GM11168 (cell line): ENCODE measurements around the gene TLR2.
"Not testable (repeated sequence)": the region's sequence is repeated elsewhere in the genome, so short reads cannot be mapped to it uniquely, and the experiment has no call there.

Source experiments
- in situ Hi-C: fragments of 300-500 bp; cut with MboI; formaldehyde crosslinking; loops from one replicate; pipeline ENCODE4 v1.12.0; 2022; ENCODE audit warnings: low sequenced_read_pairs; ENCODE audit not compliant: unreplicated experiment

TLR2 gene

DNA sequence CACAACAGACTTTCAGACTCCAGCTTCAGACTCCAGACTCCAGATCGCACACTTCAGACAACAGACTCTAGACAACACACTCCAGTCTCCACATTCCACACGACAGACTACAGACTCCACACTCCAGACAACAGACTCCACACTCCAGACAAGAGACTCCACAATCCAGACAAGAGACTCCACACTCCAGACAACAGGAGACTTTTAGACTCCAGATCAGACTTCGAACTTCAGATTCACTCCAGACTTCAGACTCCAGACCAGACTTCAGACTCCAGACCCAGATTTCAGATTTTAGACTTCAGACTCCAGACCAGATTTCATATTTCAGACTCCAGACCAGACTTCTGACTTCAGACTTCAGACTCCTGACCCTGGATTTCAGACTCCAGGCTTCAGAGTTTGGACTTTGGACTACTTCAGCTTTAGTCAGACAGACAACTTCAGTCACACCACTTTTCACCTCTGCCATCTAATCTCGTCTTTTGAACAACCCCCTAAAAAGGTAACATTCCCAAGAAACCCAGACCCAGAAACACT lies 29.0 kb upstream of the TLR2 start:
- in situ Hi-C loops, result no loop called here

DNA sequence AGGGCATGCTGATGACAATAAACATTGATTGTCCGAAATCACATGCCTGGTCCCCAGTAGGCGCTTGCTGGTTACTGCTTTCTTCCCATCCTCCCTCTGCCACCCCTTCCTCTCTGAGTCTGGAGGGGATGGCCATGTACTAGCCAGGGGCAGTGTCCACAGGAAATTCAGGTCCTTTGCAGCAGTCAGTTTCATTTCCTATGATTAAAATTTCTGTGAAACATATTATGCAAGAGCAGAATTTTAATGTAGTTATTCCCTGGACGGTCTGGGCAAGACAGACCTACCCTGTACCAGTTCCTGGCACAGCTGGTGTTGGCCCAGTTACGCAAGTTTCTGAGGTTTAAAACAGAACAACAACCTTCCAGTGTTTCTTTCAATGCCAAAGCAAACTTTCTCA lies 28.2 kb upstream of the TLR2 start:
- in situ Hi-C loops, result no loop called here

DNA sequence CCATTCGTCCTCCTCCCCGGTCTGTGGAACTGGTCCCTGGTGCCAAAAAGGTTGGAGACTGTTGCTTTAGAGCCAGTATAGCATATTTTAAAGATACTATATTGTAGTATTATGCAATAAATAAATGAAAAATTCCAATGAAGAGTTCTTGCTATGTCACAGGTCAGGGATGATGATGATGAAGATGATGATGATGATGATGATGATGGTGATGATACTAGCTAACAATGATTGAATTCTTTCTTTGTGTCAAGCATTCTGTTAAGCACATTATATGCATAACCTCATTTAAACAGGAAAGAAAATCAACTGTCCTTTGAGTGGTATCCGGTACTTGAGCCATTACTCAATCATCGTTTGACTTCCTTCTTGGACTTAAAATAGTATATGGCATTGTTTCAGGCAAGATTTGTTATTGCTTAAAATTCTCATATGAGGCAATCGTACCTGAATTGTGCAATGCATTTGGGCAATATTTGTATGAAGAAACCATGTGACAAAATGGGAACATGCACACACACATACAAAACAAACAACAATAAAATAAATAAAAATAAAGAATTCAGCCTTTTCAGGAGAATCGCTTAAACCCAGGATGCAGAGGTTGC lies 22.8 kb upstream of the TLR2 start:
- in situ Hi-C loops, result no loop called here

DNA sequence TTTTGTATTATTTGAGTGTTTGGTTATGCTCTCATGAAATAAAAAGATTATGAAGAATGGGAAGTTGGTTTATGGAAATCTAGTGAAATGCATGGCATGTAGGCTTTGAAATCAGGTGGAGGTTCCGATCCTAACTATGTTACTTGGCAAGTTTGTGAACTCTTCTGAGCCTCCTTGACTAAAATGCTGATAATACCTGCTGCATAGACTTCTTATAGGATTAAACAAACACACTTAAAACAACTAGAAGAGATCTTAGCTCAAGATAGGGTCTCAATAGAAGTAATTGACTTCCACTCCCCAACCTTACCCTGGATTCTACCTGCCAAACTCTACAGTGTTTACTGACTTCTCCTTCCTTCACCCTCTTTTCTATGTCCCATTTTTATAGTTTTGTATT lies 22.2 kb upstream of the TLR2 start:
- in situ Hi-C loops, result no loop called here

DNA sequence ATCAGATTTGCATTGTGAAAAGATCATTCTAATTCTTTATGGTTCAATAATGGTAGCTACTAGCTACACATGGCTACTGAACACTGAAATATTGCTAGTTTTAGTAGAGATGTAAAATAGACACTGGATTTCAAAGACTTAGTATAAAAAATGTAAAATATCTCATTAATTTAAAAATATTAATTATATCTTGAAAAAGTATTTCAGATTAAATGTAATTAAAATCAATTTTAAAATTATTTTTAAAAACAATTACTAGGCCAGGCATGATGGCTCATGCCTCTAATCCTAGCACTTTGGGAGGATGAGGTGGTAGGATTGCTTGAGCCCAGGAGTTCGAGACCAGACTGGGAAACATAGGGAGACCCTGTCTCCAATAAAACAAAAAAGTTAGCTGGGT lies 20.4 kb upstream of the TLR2 start:
- in situ Hi-C loops, result no loop called here

DNA sequence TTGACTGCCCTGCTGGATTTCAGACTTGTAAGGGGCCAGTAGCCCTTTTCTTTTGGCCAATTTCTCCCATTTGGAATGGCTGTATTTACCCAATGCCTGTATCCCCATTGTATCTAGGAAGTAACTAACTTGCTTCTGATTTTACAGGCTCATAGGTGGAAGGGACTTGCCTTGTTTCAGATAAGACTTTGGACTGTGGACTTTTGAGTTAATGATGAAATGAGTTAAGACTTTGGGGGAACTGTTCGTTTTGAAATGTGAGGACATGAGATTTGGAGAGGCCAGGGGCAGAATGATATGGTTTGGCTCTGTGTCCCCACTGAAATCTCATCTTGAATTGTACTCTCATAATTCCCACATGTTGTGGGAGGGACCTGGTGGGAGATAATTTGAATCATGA lies 17.6 kb upstream of the TLR2 start:
- in situ Hi-C loops, result not testable (repeated sequence)

DNA sequence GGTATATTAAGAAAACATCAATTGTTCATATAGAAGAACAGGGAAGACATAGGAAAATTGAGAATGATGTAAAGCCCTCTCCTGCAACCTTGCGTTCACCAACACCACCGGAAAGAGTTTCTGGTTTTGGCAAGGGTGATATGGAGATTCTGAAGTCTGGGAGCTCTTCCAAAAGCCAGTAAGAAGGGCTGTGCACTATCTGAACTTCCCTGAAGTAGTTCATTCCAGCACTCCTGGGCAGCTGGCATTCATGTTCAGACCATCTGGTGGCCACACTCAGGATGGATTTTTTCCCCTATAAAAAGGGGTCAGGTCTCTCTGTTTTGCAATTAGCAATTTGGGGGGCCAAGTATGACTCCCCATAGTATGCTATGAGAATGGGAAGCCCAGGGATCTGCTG lies 15.4 kb upstream of the TLR2 start:
- in situ Hi-C loops, result no loop called here

DNA sequence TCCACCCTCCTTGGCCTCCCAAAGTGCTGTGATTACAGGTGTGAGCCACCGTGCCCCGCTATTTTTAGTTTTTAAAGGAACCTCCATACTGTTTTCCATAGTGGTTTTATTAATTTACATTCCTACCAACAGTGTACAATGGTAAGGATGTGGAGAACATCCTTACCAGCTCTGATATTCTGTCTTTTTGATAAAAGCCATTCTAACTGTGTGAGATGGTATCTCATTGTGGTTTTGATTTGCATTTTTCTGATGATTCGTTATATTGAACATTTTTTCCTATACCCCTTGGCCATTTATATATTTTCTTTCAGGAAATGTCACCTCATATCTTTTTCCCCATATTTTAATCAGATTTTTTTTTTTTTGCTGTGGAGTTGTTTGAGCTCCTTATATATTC lies 14.2 kb upstream of the TLR2 start:
- in situ Hi-C loops, result no loop called here

DNA sequence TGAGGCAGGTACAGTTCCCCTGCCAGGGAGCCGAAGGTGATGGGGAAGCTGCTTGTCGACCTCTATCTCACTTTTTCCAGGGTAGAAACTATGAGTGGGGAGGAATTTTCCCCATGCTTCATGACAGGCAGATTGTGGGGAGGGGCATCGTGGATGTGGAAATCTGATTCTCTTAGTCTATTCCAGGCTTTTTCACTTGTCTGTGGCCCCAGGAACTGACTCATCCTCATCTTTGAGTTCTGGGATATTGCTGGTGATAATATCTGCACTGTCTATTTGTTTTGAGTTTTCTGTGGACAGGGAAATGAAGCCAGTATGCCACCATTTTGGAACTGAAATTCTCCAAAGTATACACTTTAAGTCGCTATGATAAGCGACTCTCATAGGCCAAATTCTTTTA lies 7.6 kb upstream of the TLR2 start:
- in situ Hi-C loops, result no loop called here

DNA sequence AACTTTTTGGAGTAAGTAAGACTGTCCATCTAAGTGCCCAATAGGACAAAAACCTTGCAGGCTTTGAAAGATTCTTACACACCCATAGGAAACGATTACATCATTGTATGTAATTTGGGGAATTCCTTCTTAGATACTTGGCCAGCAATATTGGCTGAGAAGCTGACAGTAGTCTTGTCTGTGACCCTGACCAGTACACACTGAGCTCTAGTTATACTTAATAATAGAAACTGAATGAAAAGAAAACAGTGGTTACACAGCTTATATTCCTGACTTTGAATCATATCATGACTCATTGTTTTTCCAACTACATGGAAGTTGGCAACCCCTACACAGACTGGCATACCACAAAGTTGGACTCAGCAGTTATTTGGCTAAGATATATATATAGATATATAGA lies 7.1 kb upstream of the TLR2 start:
- in situ Hi-C loops, result no loop called here

DNA sequence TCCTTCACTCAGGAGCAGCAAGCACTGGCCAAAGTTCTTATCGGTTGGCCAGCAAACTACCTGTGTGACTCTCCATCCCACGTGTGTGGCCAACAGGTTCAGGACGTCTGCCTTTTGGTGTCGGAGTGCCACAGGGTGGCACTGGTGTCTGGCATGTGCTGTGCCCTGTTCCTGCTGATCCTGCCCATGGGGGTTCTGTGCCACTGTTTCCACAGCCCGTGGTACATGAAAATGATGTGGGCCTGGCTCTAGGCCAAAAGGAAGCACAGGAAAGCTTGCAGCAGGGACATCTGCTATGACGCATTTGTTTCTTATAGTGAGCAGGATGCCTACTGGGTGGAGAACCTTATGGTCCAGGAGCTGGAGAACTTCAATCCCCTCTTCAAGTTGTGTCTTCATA lies 4.6 kb upstream of the TLR2 start:
- in situ Hi-C loops, result no loop called here

DNA sequence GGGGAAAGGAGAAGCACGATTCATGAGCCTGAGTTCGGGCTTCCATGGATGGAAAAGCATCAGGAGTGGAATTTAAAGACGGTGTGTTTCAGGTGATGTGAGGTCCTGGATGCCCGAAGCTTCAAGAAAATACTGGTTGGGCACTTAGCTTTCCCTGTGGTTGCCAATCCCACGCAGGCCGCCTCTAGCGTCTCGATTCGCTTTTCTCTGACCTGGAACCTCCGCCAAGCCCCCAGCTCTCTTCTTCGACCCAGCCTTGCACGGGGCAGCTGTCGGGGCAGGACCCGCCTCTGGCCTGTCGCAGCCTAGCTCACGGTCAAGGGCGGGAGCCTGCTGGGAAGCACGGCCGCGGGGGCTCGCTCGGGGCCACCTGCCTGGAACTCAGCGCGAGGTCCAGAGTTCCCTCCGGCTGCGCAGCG lies 308 bp upstream of the TLR2 start:
- in situ Hi-C loops, result no loop called here

DNA sequence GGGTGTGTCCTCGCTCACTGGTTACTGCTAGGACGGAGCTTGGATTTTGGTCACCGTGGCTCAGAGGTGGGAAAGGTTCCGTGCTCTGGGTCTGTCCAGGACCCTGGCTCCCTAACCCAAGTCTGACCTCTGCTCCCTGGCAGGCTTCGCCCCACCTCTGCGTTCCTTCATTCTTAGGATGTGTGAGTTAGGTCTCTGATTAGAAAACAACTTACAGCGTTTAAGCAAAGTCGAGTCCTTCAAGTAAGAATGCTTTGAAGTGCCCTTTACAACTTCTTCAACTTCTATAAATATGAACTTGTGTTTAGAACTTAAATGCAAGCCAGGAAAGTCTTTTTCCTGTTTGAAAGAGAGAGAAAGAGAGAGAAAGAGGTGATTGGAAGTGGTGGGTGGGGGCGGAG lies 891 bp downstream of the TLR2 start:
- in situ Hi-C loops, result no loop called here

DNA sequence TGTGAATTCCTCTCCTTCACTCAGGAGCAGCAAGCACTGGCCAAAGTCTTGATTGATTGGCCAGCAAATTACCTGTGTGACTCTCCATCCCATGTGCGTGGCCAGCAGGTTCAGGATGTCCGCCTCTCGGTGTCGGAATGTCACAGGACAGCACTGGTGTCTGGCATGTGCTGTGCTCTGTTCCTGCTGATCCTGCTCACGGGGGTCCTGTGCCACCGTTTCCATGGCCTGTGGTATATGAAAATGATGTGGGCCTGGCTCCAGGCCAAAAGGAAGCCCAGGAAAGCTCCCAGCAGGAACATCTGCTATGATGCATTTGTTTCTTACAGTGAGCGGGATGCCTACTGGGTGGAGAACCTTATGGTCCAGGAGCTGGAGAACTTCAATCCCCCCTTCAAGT lies 20.4 kb downstream of the TLR2 start:
- in situ Hi-C loops, result no loop called here

DNA sequence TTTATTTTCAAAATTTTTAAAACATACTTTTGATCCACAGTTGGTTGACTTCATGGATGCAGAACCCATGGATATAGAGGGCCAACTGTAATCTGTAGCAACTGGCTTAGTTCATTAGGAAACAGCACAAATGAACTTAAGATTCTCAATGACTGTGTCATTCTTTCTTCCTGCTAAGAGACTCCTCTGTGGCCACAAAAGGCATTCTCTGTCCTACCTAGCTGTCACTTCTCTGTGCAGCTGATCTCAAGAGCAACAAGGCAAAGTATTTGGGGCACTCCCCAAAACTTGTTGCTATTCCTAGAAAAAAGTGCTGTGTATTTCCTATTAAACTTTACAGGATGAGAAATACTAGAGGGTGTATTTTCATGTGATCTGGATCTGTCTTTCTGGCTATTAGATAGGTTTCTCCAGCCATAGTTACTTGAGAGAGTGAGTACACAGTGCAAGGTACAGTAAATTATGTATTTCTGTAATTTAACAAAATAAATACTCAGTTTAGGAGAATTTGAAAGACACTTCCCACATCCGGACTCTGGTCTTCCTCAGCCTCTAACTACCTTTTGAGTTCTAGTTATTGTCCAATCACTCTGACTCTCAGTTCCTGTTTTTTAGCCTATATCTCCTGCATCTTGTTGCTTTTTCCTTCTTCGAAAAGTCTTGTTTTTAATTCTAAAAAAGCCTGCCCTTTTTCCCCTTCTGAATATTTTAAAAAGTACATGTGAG lies 21.8 kb downstream of the TLR2 start:
- in situ Hi-C loops, result no loop called here

DNA sequence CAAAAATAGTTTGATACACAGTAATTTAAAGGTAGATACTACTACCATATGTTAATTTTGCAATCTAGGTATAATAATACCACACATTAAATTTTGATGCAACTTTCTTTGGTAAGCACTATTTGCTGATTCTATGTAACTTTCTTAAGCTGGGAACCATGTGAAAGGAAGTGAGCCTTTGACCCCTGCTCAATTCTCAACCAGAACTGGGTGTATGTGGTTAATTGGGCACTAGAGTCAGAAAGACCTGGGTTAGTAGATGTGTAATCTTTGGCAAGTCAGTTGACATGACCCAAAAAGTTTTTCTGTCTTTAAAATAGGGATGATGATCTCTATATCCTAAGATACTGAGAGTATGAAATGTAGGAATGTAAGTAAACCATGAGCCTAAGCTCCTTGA lies 22.4 kb downstream of the TLR2 start:
- in situ Hi-C loops, result no loop called here

DNA sequence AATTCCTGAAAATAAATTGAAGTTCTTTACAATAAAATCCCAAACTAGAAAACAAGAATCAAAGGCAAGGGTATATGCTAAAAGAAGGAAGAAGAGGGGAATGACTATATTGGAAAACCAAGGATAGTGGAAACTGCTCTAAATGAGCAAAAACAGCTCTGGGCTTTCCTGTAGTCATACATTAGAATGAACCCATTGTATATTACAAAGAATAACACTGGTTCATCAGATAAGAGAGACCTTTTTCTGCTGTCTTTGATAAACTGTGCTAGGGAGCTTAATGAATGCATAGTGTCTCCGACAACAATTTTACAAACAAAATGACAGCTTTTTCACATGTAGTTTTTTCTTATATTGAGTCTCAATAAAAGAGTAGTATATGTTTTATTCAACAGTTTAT lies 26.6 kb downstream of the TLR2 start:
- in situ Hi-C loops, result no loop called here

DNA sequence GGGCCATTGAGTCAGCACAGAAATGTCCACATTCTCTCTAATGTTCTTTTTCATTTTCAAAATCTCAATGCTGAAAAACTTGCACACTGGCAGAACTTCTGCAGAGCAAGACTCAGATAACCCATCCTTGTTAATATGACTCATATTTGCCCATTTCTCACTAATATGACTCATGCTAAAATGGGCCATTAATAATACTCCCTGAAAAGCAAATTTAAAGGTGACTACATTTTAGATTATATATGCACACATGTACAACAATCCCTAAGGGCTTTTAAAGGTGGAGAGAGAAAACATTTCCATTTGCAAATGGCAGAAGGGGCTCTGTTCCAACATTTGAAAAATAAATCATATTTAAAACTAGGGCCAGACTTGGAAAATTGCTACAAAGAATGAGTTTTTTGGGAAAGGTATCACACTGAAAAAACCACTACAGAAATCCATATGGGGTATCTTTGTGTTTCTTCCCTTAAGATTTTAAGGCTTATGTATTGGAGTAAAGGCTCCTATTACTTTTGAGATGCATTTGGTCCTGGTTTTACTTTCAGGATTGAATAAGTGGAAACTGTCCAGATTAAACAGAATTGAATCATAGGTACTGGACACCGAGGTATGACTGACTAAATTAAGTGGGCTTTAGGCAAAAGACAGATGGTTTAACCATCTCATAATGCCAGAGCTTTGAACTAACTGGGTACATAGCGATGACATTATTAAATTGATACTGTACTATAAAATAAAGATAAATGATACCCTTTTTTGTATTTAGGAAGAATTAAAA lies 30.0 kb downstream of the TLR2 start:
- in situ Hi-C loops, result no loop called here

DNA sequence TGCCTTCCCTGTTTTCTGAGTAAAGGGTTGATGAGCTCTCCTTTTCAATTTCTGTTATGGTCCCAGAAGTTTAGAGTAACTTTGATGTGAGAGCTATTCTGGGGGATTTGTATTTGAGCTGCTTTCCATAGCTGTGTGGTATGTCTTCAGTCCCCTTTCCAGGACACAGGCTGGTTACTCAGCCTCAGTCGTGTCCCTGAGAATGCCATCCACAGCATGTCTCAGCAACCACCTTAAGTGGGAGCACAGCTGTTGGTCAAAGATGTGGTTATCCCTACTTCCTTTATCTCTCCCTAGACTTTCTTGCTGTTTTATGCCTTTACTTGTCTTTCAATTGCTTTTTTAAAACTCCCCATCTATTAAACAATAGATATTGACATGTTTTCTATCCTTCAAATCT lies 38.0 kb downstream of the TLR2 start:
- in situ Hi-C loops, result no loop called here

DNA sequence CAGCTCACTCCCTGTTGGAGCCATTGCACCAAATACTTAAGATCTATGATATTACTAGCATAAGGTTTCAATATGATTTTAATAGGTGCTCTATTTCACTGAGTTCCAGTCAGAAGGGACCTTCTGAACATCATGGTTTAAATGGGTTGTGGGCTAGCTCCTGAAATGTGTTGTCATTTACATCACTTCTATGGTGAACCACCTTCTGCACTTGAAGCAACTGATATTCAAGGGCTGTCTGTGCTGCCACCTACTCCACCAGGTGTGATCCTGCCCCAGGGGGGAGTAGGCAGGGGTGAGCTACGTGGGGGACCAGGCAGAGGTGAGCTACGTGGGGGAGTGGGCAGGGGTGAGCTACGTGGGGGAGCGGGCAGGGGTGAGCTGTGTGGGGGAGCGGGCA lies 40.5 kb downstream of the TLR2 start:
- in situ Hi-C loops, result no loop called here

DNA sequence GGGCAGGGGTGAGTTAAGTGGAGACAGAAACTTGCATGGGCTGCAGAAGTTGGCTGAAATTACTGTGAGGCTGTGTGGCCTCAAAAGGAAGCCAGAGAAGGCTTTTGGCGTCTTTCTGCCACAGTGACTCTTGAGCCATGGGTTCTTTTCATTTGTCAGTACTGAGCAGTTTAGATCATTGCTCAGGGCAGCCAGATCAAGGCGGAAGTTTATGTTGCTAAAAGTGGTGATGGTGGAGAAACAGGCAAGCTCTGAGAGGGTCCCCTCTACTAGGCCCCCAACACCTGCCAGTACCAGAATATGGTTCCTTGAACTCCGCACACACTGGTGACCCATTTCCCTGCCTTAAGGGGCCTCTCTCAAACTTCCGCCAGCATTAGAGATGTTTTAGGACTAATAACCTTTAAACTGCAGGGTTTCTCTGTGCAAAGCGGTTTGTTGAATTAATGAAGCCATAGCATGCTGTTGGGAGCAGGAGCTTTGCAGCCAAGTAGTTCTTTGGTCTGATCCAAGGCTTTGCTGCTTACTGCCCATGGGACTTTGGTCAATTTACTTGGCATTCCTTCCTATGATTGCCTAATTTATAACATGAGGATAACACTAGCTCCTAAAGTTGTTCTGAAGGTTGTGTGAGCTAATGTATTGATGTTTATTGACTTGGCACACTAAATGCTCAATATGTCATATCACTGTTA lies 41.2 kb downstream of the TLR2 start:
- in situ Hi-C loops, result no loop called here
